ENCODE results near the gene RXYLT1. TPM values are rescaled to one million over a fixed set of nuclear protein-coding genes. Genes with fewer than 3 reads are reported as not detected.
"Not testable (repeated sequence)": the region's sequence is repeated elsewhere in the genome, so short reads cannot be mapped to it uniquely, and the experiment has no call there.

Gene RXYLT1
- total RNA-seq, 1 donor, result 20.7 TPM

GRCh38 chr12:63828867-63829266, 49.2 kb downstream of the RXYLT1 start:
- DNase-seq (ENCODE audit: low read depth), result no peak
- TF ChIP-seq CTCF (IDR thresholded peaks at IDR 0.05; ENCODE audit: insufficient read depth, low read depth, low read length), result no peak
- H3K4me3 ChIP-seq (ENCODE audit: low read depth, low read length), result no peak overlapping the region

- no peak for DNase-seq (ENCODE audit: low read depth)
- no peak for TF ChIP-seq CTCF (IDR thresholded peaks at IDR 0.05; ENCODE audit: insufficient read depth, low read depth, low read length)
- H3K4me3 ChIP-seq (ENCODE audit: low read depth, low read length), result no peak overlapping the region
Observed at GRCh38 chr12:63836046-63836445, 56.3 kb downstream of the RXYLT1 start.

- DNase-seq (ENCODE audit: low read depth), result no peak
- H3K4me3 ChIP-seq (ENCODE audit: low read depth, low read length), result no peak overlapping the region
- no peak for TF ChIP-seq CTCF (IDR thresholded peaks at IDR 0.05; ENCODE audit: insufficient read depth, low read depth, low read length)
Observed at GRCh38 chr12:63836936-63837335, 57.2 kb downstream of the RXYLT1 start.

- no peak overlapping the region for H3K4me3 ChIP-seq (ENCODE audit: low read depth, low read length)
- no peak for TF ChIP-seq CTCF (IDR thresholded peaks at IDR 0.05; ENCODE audit: insufficient read depth, low read depth, low read length)
- DNase-seq (ENCODE audit: low read depth), result no peak
Observed at GRCh38 chr12:63838411-63838810, 58.7 kb downstream of the RXYLT1 start.

- no peak overlapping the region for H3K4me3 ChIP-seq (ENCODE audit: low read depth, low read length)
- no peak for TF ChIP-seq CTCF (IDR thresholded peaks at IDR 0.05; ENCODE audit: insufficient read depth, low read depth, low read length)
- DNase-seq (ENCODE audit: low read depth), result no peak
Observed at GRCh38 chr12:63841011-63841410, 61.3 kb downstream of the RXYLT1 start.

- no peak overlapping the region for H3K4me3 ChIP-seq (ENCODE audit: low read depth, low read length)
- DNase-seq (ENCODE audit: low read depth), result no peak
- no peak for TF ChIP-seq CTCF (IDR thresholded peaks at IDR 0.05; ENCODE audit: insufficient read depth, low read depth, low read length)
Observed at GRCh38 chr12:63841571-63841970, 61.9 kb downstream of the RXYLT1 start.

- H3K4me3 ChIP-seq (ENCODE audit: low read depth, low read length), result not testable (repeated sequence)
Observed at GRCh38 chr12:63842750-63843149, 63.0 kb downstream of the RXYLT1 start.

More at GRCh38 chr12:63842750-63843149, 63.0 kb downstream of the RXYLT1 start:
- DNase-seq (ENCODE audit: low read depth), result not testable (repeated sequence)
